Progenitor cell of endocrine pancreas (in vitro differentiated cells): ENCODE measurements around the gene TRAPPC2L. TPM values are rescaled to one million over a fixed set of nuclear protein-coding genes. Genes with fewer than 3 reads are reported as not detected.

ENCODE experiments used
- DNase-seq: peaks from one replicate; pipeline ENCODE4 v3.0.0; 2021; ENCODE audit warnings: low spot score; ENCODE audit not compliant: unreplicated experiment
- H3K27ac Mint-ChIP-seq: 2 replicates; pipeline ENCODE4 v1.8.0; 2021; ENCODE audit warnings: mild to moderate bottlenecking, moderate library complexity, mixed read lengths
- H3K27me3 Mint-ChIP-seq: 2 replicates; pipeline ENCODE4 v1.8.0; 2021; ENCODE audit warnings: mixed read lengths
- H3K36me3 Mint-ChIP-seq: 2 replicates; pipeline ENCODE4 v1.8.0; 2022; ENCODE audit warnings: mixed read lengths; ENCODE audit not compliant: insufficient read depth
- H3K4me1 Mint-ChIP-seq: 2 replicates; pipeline ENCODE4 v1.8.0; 2021; ENCODE audit warnings: low read depth, mixed read lengths
- H3K4me3 Mint-ChIP-seq: 2 replicates; pipeline ENCODE4 v1.8.0; 2021; ENCODE audit warnings: low read depth, mild to moderate bottlenecking, moderate library complexity, mixed read lengths
- H3K9me3 Mint-ChIP-seq: 2 replicates; pipeline ENCODE4 v1.8.0; 2021; ENCODE audit warnings: low read depth, mixed read lengths
- total RNA-seq: library from RNA; stranded (reverse); gene quantifications from 2 replicates; pipeline ENCODE4 v1.2.1, GENCODE V29; 2021
- TF ChIP-seq, protein P1 (sequence below): fragments of 200-600 bp; sonication (generic); IDR thresholded peaks from one replicate; pipeline ENCODE4 v1.5.0; 2021; ENCODE audit warnings: antibody characterized with exemption, mild to moderate bottlenecking; ENCODE audit not compliant: unreplicated experiment

The TRAPPC2L gene
- total RNA-seq, 1 donor from 2014 or later = 74.9 TPM

DNA sequence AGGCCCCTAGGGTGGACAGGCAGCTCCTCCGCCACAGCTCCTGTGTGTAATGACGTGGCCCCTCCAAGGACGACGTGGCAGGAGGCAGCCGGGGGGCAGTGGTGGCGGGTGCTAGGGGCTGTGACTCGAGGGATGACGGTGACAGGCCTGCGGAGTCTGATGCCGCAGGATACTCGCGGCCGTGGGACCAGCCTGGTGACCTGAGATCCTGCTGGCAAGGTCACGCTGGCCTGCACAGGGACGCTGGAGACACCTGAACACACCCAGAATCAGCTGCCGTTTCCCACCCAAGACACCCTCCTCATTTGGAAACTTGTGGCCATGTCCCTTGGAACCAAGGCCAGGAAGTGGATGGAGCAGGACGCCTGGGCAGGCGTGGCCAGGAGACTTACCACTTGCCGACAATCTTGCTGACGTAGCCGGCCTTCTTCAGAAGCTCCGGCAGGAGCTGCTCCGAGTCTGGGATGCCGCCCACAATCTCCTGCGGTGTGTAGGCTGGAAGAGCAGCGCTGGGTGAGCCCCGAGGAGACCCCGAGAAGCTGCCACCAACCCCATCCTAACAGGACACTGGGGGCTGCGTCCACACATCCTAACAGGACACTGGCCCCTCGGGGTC, 16.2 kb upstream of the TRAPPC2L start:
- TF ChIP-seq, protein P1, sequence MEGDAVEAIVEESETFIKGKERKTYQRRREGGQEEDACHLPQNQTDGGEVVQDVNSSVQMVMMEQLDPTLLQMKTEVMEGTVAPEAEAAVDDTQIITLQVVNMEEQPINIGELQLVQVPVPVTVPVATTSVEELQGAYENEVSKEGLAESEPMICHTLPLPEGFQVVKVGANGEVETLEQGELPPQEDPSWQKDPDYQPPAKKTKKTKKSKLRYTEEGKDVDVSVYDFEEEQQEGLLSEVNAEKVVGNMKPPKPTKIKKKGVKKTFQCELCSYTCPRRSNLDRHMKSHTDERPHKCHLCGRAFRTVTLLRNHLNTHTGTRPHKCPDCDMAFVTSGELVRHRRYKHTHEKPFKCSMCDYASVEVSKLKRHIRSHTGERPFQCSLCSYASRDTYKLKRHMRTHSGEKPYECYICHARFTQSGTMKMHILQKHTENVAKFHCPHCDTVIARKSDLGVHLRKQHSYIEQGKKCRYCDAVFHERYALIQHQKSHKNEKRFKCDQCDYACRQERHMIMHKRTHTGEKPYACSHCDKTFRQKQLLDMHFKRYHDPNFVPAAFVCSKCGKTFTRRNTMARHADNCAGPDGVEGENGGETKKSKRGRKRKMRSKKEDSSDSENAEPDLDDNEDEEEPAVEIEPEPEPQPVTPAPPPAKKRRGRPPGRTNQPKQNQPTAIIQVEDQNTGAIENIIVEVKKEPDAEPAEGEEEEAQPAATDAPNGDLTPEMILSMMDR = no peak
- no peaks in the 10 kb centered on the region for H3K27me3 Mint-ChIP-seq
- H3K36me3 Mint-ChIP-seq = no peaks in the 10 kb centered on the region
- no peaks in the 10 kb centered on the region for H3K9me3 Mint-ChIP-seq
- no peaks in the 10 kb centered on the region for H3K4me1 Mint-ChIP-seq
- no peak for DNase-seq
- no peak overlapping the region for H3K27ac Mint-ChIP-seq
- H3K4me3 Mint-ChIP-seq = no peak overlapping the region

GRCh38 chr16:88841521-88842307, 15.2 kb upstream of the TRAPPC2L start:
- Mint-ChIP-seq H3K27ac (no peak overlapping the region), H3K4me1 (no peaks in the 10 kb centered on the region), H3K36me3 (no peaks in the 10 kb centered on the region), H3K27me3 (no peaks in the 10 kb centered on the region), H3K4me3 (no peak overlapping the region), H3K9me3 (no peaks in the 10 kb centered on the region)
- no peak for DNase-seq
- TF ChIP-seq, protein P1 = no peak

- no peak overlapping the region for H3K27ac Mint-ChIP-seq
- no peaks in the 10 kb centered on the region for H3K27me3 Mint-ChIP-seq
- H3K36me3 Mint-ChIP-seq = no peaks in the 10 kb centered on the region
- no peaks in the 10 kb centered on the region for H3K4me1 Mint-ChIP-seq
- H3K9me3 Mint-ChIP-seq = no peaks in the 10 kb centered on the region
- no peak overlapping the region for H3K4me3 Mint-ChIP-seq
- no peak for DNase-seq
- TF ChIP-seq, protein P1 = no peak
These were observed 14.6 kb upstream of the TRAPPC2L start for GRCh38 chr16:88842308-88842756.

DNA sequence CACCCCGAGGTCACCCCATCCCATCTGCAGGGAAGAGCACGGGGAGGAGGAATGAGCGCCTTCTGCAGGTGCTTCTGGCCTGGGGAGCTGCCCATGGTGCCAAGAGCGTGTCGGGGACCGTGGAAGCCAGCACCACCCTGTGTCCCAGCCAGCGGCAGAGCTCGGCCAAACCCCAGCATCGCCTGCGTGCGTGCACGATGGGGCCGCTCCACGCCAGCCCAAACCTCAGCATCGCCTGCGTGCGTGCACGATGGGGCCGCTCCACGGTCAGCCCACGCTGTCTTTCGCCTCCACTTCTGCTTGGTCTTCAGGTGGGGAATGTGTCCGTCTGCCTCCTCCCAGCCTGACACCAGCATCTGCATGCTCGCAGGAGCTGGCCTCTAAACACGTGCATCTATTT, 14.1 kb upstream of the TRAPPC2L start:
- Mint-ChIP-seq H3K4me3 (no peak overlapping the region), H3K27me3 (no peaks in the 10 kb centered on the region), H3K27ac (no peak overlapping the region), H3K4me1 (no peaks in the 10 kb centered on the region), H3K36me3 (no peaks in the 10 kb centered on the region), H3K9me3 (no peaks in the 10 kb centered on the region)
- no peak for DNase-seq
- TF ChIP-seq, protein P1 = no peak

- DNase-seq = no peak
- Mint-ChIP-seq H3K27ac (no peak overlapping the region), H3K4me1 (no peaks in the 10 kb centered on the region), H3K36me3 (no peaks in the 10 kb centered on the region), H3K4me3 (no peak overlapping the region), H3K27me3 (no peaks in the 10 kb centered on the region), H3K9me3 (no peaks in the 10 kb centered on the region)
- TF ChIP-seq, protein P1 = no peak
These were observed 13.7 kb upstream of the TRAPPC2L start for GRCh38 chr16:88843256-88843655.
